K562 (cell line): ENCODE measurements around the gene ANKZF1. TPM values are rescaled to one million over a fixed set of nuclear protein-coding genes. Genes with fewer than 3 reads are reported as not detected.

Experiments used
- ATAC-seq: fragments of 200-7000 bp; cut with Tn5 transposase; 3 replicates; pipeline ENCODE4 v1.9.1; 2020; ENCODE audit warnings: moderate library complexity
- BruUV-seq: library from RNA; stranded (reverse); fragments of 400-500 nt; replicated peaks from 2 replicates; lab custom pipeline; 2021; lab: Mats Ljungman, UMichigan
- CTCF ChIA-PET: fragments of 300-600 bp; formaldehyde crosslinking; extraction: SDS; loops from one replicate; lab custom pipeline; 2021; ENCODE audit warnings: low intra/inter-chr PET ratio; lab: Yijun Ruan, JAX
- POLR2A ChIA-PET: fragments of 300-600, 350-650 bp; sonication (Branson Sonifier 250); formaldehyde crosslinking; extraction: SDS; loops from one replicate; lab custom pipeline; 2021; ENCODE audit warnings: antibody characterized with exemption, inconsistent platforms; lab: Yijun Ruan, JAX
- DNase-seq, 4 experiments: peaks; one replicate each; pipeline versions ENCODE4 v3.0.0 to v3.0.0-alpha.2; 2011 to 2018; ENCODE audit warnings: low spot score in 3 of 4, mixed read lengths in 3 of 4; ENCODE audit errors: extremely low read depth in 1 of 4
- FAIRE-seq: peaks from 2 replicates; lab custom pipeline; 2011; peaks lifted over from hg19 to GRCh38; lab: Jason Lieb, UNC
- H2AFZ ChIP-seq: 2 replicates; pipeline ENCODE4 v1.6.0; 2011; ENCODE audit warnings: low read depth, low read length, control low read depth, inconsistent platforms
- H3K27ac ChIP-seq: fragments of 200-600 bp; 3 replicates; pipeline ENCODE4 v1.8.0; 2011; ENCODE audit warnings: low read depth, mild to moderate bottlenecking, control low read depth, inconsistent platforms, low read length, moderate library complexity, mixed read lengths; ENCODE audit errors: extremely low read depth
- H3K27me3 ChIP-seq, 2 experiments: fragments of 300-600 bp in 1 of 2; 2 replicates in 1 of 2; 3 replicates in 1 of 2; pipeline versions ENCODE4 v1.6.0 to v1.8.0; 2011; ENCODE audit warnings: inconsistent platforms in 2 of 2, low read length in 2 of 2, mild to moderate bottlenecking in 1 of 2, mixed read lengths in 1 of 2, moderate library complexity in 1 of 2; ENCODE audit not compliant: control insufficient read depth in 2 of 2, insufficient read depth in 2 of 2
- H3K36me3 ChIP-seq: fragments of 300-600 bp; 3 replicates; pipeline ENCODE4 v1.8.0; 2011; ENCODE audit warnings: mild to moderate bottlenecking, low read length, inconsistent platforms; ENCODE audit not compliant: control insufficient read depth, insufficient read depth
- H3K4me1 ChIP-seq, 2 experiments: fragments of 200-600 bp in 1 of 2; replicated peaks in 1 of 2; 2 replicates in 1 of 2; 3 replicates in 1 of 2; pipeline versions ENCODE4 v1.5.1 to v1.8.0; 2011; ENCODE audit warnings: inconsistent platforms in 2 of 2, low read length in 2 of 2, mild to moderate bottlenecking in 1 of 2, mixed read lengths in 1 of 2, moderate library complexity in 1 of 2; ENCODE audit not compliant: control insufficient read depth in 2 of 2, insufficient read depth in 2 of 2
- H3K4me2 ChIP-seq: 2 replicates; pipeline ENCODE4 v1.6.1; 2011; ENCODE audit warnings: low read length, control low read depth, inconsistent platforms, mixed read lengths; ENCODE audit not compliant: insufficient read depth
- H3K4me3 ChIP-seq: fragments of 200-600 bp; sonication (generic), shearing (Covaris generic); 2 replicates; pipeline ENCODE4 v1.5.1; 2016; ENCODE audit warnings: control low read depth, inconsistent platforms
- H3K79me2 ChIP-seq: fragments of 200-600 bp; 3 replicates; pipeline ENCODE4 v1.8.0; 2011; ENCODE audit warnings: low read length, inconsistent platforms; ENCODE audit not compliant: control insufficient read depth, insufficient read depth
- H3K9ac ChIP-seq, 2 experiments: 2 replicates each; pipeline versions ENCODE4 v1.6.0 to v1.6.1; 2011; ENCODE audit warnings: low read depth in 2 of 2, low read length in 2 of 2, control low read depth in 1 of 2, inconsistent platforms in 1 of 2, mild to moderate bottlenecking in 1 of 2, mixed read lengths in 1 of 2; ENCODE audit not compliant: insufficient read depth in 1 of 2
- H3K9me1 ChIP-seq: one replicate; pipeline ENCODE4 v1.6.0; 2011; ENCODE audit warnings: inconsistent platforms, mild to moderate bottlenecking, low read length, moderate library complexity; ENCODE audit not compliant: control insufficient read depth, insufficient read depth
- H3K9me3 ChIP-seq: replicated peaks from 2 replicates; pipeline ENCODE4 v1.5.1; 2011; ENCODE audit warnings: low read depth, low read length, inconsistent platforms; ENCODE audit not compliant: control insufficient read depth, insufficient read depth
- H4K20me1 ChIP-seq: replicated peaks from 2 replicates; pipeline ENCODE4 v1.6.1; 2011; ENCODE audit warnings: low read length, inconsistent platforms, mixed read lengths; ENCODE audit not compliant: control insufficient read depth, insufficient read depth
- BACH1 ChIP-seq: fragments of 200-800 bp; sonication (Bioruptor generic); IDR thresholded peaks from 2 replicates; pipeline ENCODE4 v1.6.1; 2016; ENCODE audit warnings: missing genetic modification characterization, missing compliant biosample characterization
- BHLHE40 ChIP-seq: IDR thresholded peaks from 2 replicates; pipeline ENCODE4 v1.6.1; 2011; ENCODE audit warnings: low read length, improper control_type of control experiment
- CBX8 ChIP-seq: fragments of 200-600 bp; sonication (generic); IDR thresholded peaks from 2 replicates; pipeline ENCODE4 v1.6.1; 2012; ENCODE audit warnings: borderline replicate concordance, mixed run types, low read depth, mild to moderate bottlenecking, moderate library complexity, mixed read lengths, low read length, control low read depth, inconsistent platforms; ENCODE audit not compliant: poor library complexity, severe bottlenecking; ENCODE audit errors: extremely low read depth
- DACH1 ChIP-seq: fragments of 450-650 bp; IDR thresholded peaks from 2 replicates; pipeline ENCODE4 v1.6.1; 2018; ENCODE audit not compliant: partially characterized antibody
- ELK3 ChIP-seq: fragments of 450-650 bp; formaldehyde crosslinking; IDR thresholded peaks from 2 replicates; pipeline ENCODE4 v1.4.0; 2020; ENCODE audit warnings: mild to moderate bottlenecking
- NKRF ChIP-seq: fragments of 450-650 bp; IDR thresholded peaks from 2 replicates; pipeline ENCODE4 v1.6.1; 2016; ENCODE audit warnings: borderline replicate concordance
- PHF8 ChIP-seq: fragments of 200-600 bp; sonication (generic); IDR thresholded peaks from 2 replicates; pipeline ENCODE4 v1.6.1; 2012; ENCODE audit warnings: mixed run types, mild to moderate bottlenecking, inconsistent platforms, low read length, moderate library complexity, borderline replicate concordance
- PHTF2 ChIP-seq: fragments of 250-450 bp; sonication (Bioruptor Pico); IDR thresholded peaks from 2 replicates; pipeline ENCODE4 v1.5.0; 2021; ENCODE audit warnings: mild to moderate bottlenecking
- PML ChIP-seq: IDR thresholded peaks from 2 replicates; pipeline ENCODE4 v1.6.1; 2012; ENCODE audit warnings: low read length, inconsistent platforms
- POLR3A ChIP-seq: IDR thresholded peaks from 2 replicates; pipeline ENCODE4 v1.6.1; 2011; ENCODE audit warnings: borderline replicate concordance, mild to moderate bottlenecking, moderate library complexity; ENCODE audit not compliant: insufficient read length, insufficient read depth; ENCODE audit errors: extremely low read depth
- PPARD ChIP-seq: fragments of 250-450 bp; sonication (Bioruptor Pico); IDR thresholded peaks from 2 replicates; pipeline ENCODE4 v1.8.0; 2022; ENCODE audit warnings: inconsistent platforms, mild to moderate bottlenecking, moderate library complexity
- PURB ChIP-seq: sonication (generic); formaldehyde crosslinking; IDR thresholded peaks from 2 replicates; pipeline ENCODE4 v1.9.0; 2021; ENCODE audit warnings: low read depth, mild to moderate bottlenecking, missing genetic modification reagents
- STAT5A ChIP-seq: IDR thresholded peaks from 2 replicates; pipeline ENCODE4 v1.6.1; 2012; ENCODE audit warnings: low read length, inconsistent platforms, borderline replicate concordance
- THAP7 ChIP-seq: fragments of 250-450 bp; sonication (Bioruptor Pico); IDR thresholded peaks from 2 replicates; pipeline ENCODE4 v1.5.0; 2021
- U2AF2 ChIP-seq: fragments of 200-400 bp; formaldehyde crosslinking; optimal IDR thresholded peaks from 2 replicates; pipeline ENCODE3; 2017; ENCODE audit warnings: low read depth, mild to moderate bottlenecking, low read length
- ZNF444 ChIP-seq: fragments of 250-450 bp; sonication (Bioruptor Pico); IDR thresholded peaks from 2 replicates; pipeline ENCODE4 v1.4.0; 2020; ENCODE audit warnings: mild to moderate bottlenecking, moderate library complexity
- WGBS: fragments of 100-300 bp; shearing (Covaris generic); methylation state at CpG from one replicate; pipeline ENCODE4 v1.1.6; 2016; ENCODE audit warnings: low coverage, mixed read lengths; ENCODE audit not compliant: insufficient coverage; ENCODE audit errors: missing lambda C conversion rate; 5-methylcytosine and 5-hydroxymethylcytosine counted together
- in situ Hi-C: fragments of 300-500 bp; cut with MboI; formaldehyde crosslinking; loops from 4 replicates; pipeline ENCODE4 v1.15.0; 2018; ENCODE audit warnings: inconsistent platforms, mixed read lengths
- intact Hi-C: fragments of 100-400 bp; cut with micrococcal nuclease; formaldehyde crosslinking; loops from 2 replicates; pipeline ENCODE4 v1.14.2; 2022
- polyA plus RNA-seq, 8 experiments: library from polyadenylated mRNA; depleted of rRNA in 4 of 8; stranded (reverse) in 5 of 8; unstranded in 3 of 8; fragments of >200 nt; fragmentation: Nextera tagmentation in 2 of 8; fragmentation: Illumina TruSeq in 1 of 8; extraction: Ambion mirVana in 2 of 8; extraction: Trizol in 1 of 8; gene quantifications; 2 replicates each; pipeline versions ENCODE4 v1.2.1 to v1.2.3, GENCODE V29; 2011 to 2014; ENCODE audit warnings: inconsistent platforms in 1 of 8, missing spikeins in 1 of 8
- total RNA-seq, 7 experiments: library from RNA; depleted of rRNA in 6 of 7; stranded (reverse); fragments of >200 nt in 6 of 7; fragmentation: Illumina TruSeq in 2 of 7; extraction: Trizol in 2 of 7; gene quantifications; 2 replicates each; pipeline versions ENCODE4 v1.2.1 to v1.2.3, GENCODE V29; 2011 to 2021; ENCODE audit warnings: low replicate concordance in 1 of 7

The ANKZF1 gene
- total and polyA plus RNA-seq, 9 of the 15 experiments (the other 6 are each of a cell fraction or from before 2014, with no cell fraction given), result 3.1 to 60.6 (median 31.0) TPM

GRCh38 chr2:219261024-219261855 lies 31.6 kb downstream of the ANKZF1 start (continued):
- TF ChIP-seq NKRF (no peak), STAT5A (no peak)

- H3K36me3 ChIP-seq, result no peaks in the 10 kb centered on the region
- no peaks in the 10 kb centered on the region for H3K9me1 ChIP-seq
- H3K27ac ChIP-seq, result no peak overlapping the region
- intact Hi-C loops, result no loop called here
- no peak overlapping the region for H3K9ac ChIP-seq
- no peak overlapping the region for H3K4me3 ChIP-seq
- H3K9me3 ChIP-seq, result no peaks in the 10 kb centered on the region
- TF ChIP-seq DACH1 (no peak), PHTF2 (no peak), CBX8 (no peak), ZNF444 (CRISPR knock-in tag) (no peak), PPARD (CRISPR knock-in tag) (no peak), ELK3 (CRISPR knock-in tag) (no peak), U2AF2 (no peak), PURB (CRISPR knock-in tag) (no peak), BACH1 (no peak), THAP7 (no peak), PML (no peak), PHF8 (no peak), BHLHE40 (no peak), POLR3A (no peak)
- WGBS, result 100% methylated on average over 1 of the region's 5 CpGs
- CTCF ChIA-PET, result no interaction called here
- no peak for ATAC-seq
- no peak for DNase-seq
- POLR2A ChIA-PET, result interaction anchor here (0.7 kb wide), 1 partner anchor 547 kb away, joined by 4 read pairs; no protein-coding TSS in a partner anchor
- H3K4me1 ChIP-seq, result peaks cover 4 to 14% of the 10 kb centered on the region in 2 experiments; a peak in 3 of 5 replicates
- H3K27me3 ChIP-seq, result no peaks in the 10 kb centered on the region
- H2AFZ ChIP-seq, result no peak overlapping the region
- no peaks in the 10 kb centered on the region for H3K79me2 ChIP-seq
- no peaks in the 10 kb centered on the region for H4K20me1 ChIP-seq
- no peak for FAIRE-seq
- in situ Hi-C loops, result no loop called here
- no peak overlapping the region for H3K4me2 ChIP-seq
- no TSS peak for BruUV-seq
These were observed 36.6 kb downstream of the ANKZF1 start for GRCh38 chr2:219266232-219266631.
